ENCODE data around the gene IGF2BP2. TPM values are rescaled to one million over a fixed set of nuclear protein-coding genes. Genes with fewer than 3 reads are reported as not detected.

IGF2BP2 gene
- total and polyA plus RNA-seq, 2 of the 4 experiments (the other 2 are of a cell fraction), result 23.4 to 88.2 TPM

DNA sequence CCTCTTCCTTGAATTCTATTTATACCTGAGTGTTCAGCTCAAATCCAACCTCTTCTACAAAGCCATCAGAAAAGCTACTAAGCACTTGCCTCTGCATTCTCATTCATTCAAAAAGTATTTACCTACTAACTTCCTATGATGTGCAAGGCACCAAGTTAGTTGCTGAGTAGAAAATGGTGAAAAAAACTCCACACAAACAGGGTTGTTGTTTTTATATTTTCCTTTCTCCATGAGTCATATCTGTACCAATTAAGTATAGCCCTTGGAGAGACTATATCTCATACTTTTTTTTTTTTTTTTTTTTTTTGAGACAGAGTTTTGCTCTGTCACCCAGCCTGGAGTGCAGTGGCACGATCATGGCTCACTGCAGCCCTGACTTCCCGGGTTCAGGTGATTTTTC is 67.7 kb downstream of the IGF2BP2 start:
- POLR2A ChIA-PET (ENCODE audit: unreplicated experiment), result no interaction called here

More for the DNA sequence above, 67.7 kb downstream of the IGF2BP2 start:
- Histone ChIP-seq H3K9me3 (ENCODE audit: control insufficient read depth, insufficient read depth, low read length) (no peaks in the 10 kb centered on the region), H3K9ac (ENCODE audit: low read depth, low read length) (no peak overlapping the region), H2BK5ac (ENCODE audit: low read depth, low read length, poor library complexity, severe bottlenecking) (no peak overlapping the region), H3K4me3 (ENCODE audit: insufficient read depth, low read depth, low read length) (no peak overlapping the region), H4K8ac (ENCODE audit: low read depth in 2 of 2, low read length in 2 of 2) (no peak overlapping the region), H4K20me1 (ENCODE audit: insufficient read depth, low read length) (peaks cover 95% of the 10 kb centered on the region), H2AK9ac (replicated peaks; ENCODE audit: low read depth, low read length, poor library complexity) (no peak overlapping the region), H3K4me2 (ENCODE audit: low read depth, low read length) (no peak overlapping the region), H3K4me1 (ENCODE audit: control insufficient read depth, insufficient read depth, low read length) (peaks cover 23% of the 10 kb centered on the region), H2AFZ (replicated peaks; ENCODE audit: low read length, poor library complexity) (no peak overlapping the region), H3K27ac (ENCODE audit: insufficient read depth, low read length) (no peak overlapping the region), H3K36me3 (ENCODE audit: control insufficient read depth, insufficient read depth, low read length) (peaks cover 8% of the 10 kb centered on the region), H2BK20ac (ENCODE audit: low read depth, low read length) (no peak overlapping the region), H2AK5ac (ENCODE audit: low read depth, low read length) (no peak overlapping the region), H3K18ac (ENCODE audit: low read depth, low read length) (no peak overlapping the region), H2BK15ac (ENCODE audit: low read depth, low read length) (no peak overlapping the region), H3K56ac (ENCODE audit: extremely low read depth, insufficient read depth, low read length) (no peak overlapping the region), H3K4ac (ENCODE audit: low read depth, low read length) (no peak overlapping the region), H3K79me1 (ENCODE audit: low read depth in 1 of 2, low read length in 2 of 2) (peaks cover 33 to 91% of the 10 kb centered on the region in 2 experiments), H4K5ac (ENCODE audit: low read depth, low read length) (no peak overlapping the region), H3K14ac (replicated peaks; ENCODE audit: low read depth, low read length) (no peak overlapping the region), H4K91ac (ENCODE audit: insufficient read depth, low read depth, low read length) (no peak overlapping the region), H3K27me3 (ENCODE audit: control insufficient read depth, insufficient read depth, low read length) (no peaks in the 10 kb centered on the region), H3K23ac (ENCODE audit: low read depth, low read length) (no peak overlapping the region), H2BK120ac (ENCODE audit: low read depth, low read length) (no peak overlapping the region), H3K9me1 (ENCODE audit: insufficient read depth, low read length) (peaks cover 30% of the 10 kb centered on the region)
- DNase-seq, result no peak
- no peak for ATAC-seq (ENCODE audit: low read depth)
- in situ Hi-C loops (cut with MboI; ENCODE audit: low sequenced_read_pairs), result no loop called here
- intact Hi-C loops (cut with micrococcal nuclease), result no loop called here
- no CpG with 5 or more reads among the region's 2 CpGs for WGBS, 2 experiments (ENCODE audit: extremely low coverage in 2 of 2, insufficient read length in 1 of 2)
- CTCF ChIA-PET, result interaction anchor here (0.7 to 1.8 kb wide), 2 partner anchors 11 to 27 kb away, joined by 3 to 4 read pairs; no protein-coding TSS in a partner anchor
- TF ChIP-seq POLR2A (IDR thresholded peaks at IDR 0.05; ENCODE audit: low read depth, low read length), result no peak
- TF ChIP-seq CEBPB (IDR thresholded peaks at IDR 0.05; ENCODE audit: low read depth, low read length), result no peak
- TF ChIP-seq CHD1 (IDR thresholded peaks at IDR 0.05; ENCODE audit: low read depth, low read length), result no peak
- no peak for TF ChIP-seq NFE2L2 (IDR thresholded peaks at IDR 0.05; ENCODE audit: low read depth, low read length)
- TF ChIP-seq RCOR1 (IDR thresholded peaks at IDR 0.05; ENCODE audit: insufficient replicate concordance, low read length), result no peak
- no peak for TF ChIP-seq USF2 (IDR thresholded peaks at IDR 0.05; ENCODE audit: low read depth, low read length)
- dilution Hi-C loops (cut with HindIII; ENCODE audit: low sequenced_read_pairs, unreplicated experiment), result no loop called here
- no TSS peak for BruUV-seq (replicated peaks)
